ENCODE results near the gene GRIFIN. TPM values are rescaled to one million over a fixed set of nuclear protein-coding genes. Genes with fewer than 3 reads are reported as not detected.

GRIFIN gene
- total RNA-seq, 2 donors from 2014 or later = not detected

DNA sequence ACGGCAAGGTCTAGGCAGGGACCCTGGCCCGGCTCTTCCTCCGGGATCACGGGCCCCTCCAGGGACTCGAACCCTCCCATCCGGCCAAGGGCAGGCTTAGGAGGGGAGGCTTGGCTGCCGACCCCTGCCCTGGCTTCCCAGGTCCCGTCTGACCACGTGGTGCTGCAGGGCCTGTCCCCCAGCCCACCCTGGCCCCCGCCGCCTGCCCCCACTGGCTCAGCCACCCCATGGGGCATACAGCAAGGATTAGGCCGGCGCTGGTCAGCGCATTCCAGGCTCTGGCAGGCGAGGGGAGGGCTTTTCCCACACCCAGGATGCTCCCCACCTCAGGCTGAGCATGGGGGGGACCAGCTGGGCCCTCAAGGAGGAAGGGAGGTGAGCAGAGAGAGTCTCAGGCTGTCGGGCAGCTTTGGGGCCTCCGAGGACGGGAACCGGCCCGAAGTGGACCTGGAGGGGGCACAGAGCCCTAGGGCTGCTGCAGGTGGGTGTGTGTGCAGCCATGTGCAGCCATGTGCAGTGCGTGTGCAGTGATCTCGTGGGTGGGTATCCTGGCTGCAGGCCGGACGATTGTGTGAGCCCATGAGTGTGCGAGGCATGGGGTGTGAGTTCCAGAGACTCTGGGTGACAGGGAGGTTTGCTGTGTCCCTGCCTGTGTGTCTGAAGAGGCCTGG is 713 bp upstream of the GRIFIN start:
- DNase-seq (ENCODE audit: low spot score) = no peak
- Histone ChIP-seq H3K27me3 (replicated peaks; ENCODE audit: insufficient read depth) (no peaks in the 10 kb centered on the region), H3K4me3 (no peak overlapping the region), H3K9me3 (no peaks in the 10 kb centered on the region), H3K27ac (no peak overlapping the region), H3K36me3 (no peaks in the 10 kb centered on the region), H3K4me1 (replicated peaks) (peaks cover 11% of the 10 kb centered on the region)
- 88% methylated on average over 25 of the region's 25 CpGs for WGBS
- TF ChIP-seq POLR2AphosphoS5 (IDR thresholded peaks at IDR 0.05) (no peak), POLR2A (IDR thresholded peaks at IDR 0.05) (no peak)
- TF ChIP-seq, protein P1, sequence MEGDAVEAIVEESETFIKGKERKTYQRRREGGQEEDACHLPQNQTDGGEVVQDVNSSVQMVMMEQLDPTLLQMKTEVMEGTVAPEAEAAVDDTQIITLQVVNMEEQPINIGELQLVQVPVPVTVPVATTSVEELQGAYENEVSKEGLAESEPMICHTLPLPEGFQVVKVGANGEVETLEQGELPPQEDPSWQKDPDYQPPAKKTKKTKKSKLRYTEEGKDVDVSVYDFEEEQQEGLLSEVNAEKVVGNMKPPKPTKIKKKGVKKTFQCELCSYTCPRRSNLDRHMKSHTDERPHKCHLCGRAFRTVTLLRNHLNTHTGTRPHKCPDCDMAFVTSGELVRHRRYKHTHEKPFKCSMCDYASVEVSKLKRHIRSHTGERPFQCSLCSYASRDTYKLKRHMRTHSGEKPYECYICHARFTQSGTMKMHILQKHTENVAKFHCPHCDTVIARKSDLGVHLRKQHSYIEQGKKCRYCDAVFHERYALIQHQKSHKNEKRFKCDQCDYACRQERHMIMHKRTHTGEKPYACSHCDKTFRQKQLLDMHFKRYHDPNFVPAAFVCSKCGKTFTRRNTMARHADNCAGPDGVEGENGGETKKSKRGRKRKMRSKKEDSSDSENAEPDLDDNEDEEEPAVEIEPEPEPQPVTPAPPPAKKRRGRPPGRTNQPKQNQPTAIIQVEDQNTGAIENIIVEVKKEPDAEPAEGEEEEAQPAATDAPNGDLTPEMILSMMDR (IDR thresholded peaks at IDR 0.05) = no peak
- intact Hi-C loops (cut with DNase I) = no loop called here

DNA sequence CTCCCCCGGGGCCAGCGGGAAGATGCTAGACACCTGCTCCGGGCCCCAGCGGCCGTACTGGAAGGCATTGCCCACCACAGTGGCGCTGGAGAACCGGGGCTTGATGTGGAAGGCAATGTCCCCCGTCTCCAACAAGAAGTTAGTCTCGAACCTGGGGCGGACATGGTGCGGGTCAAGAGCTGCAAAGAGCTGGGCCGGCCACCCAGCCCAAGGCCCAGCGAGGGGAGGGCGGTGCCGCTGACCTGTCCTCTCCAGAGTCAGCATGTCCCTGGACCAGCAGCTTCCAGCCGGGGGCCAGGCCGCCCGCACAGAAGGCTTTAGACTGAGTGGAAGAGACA is 551 bp downstream of the GRIFIN start:
- H3K4me3 ChIP-seq = no peak overlapping the region
- no peaks in the 10 kb centered on the region for H3K27me3 ChIP-seq (replicated peaks; ENCODE audit: insufficient read depth)
- TF ChIP-seq, protein P1 (IDR thresholded peaks at IDR 0.05) = no peak
- TF ChIP-seq POLR2AphosphoS5 (IDR thresholded peaks at IDR 0.05) = no peak
- no peak for TF ChIP-seq POLR2A (IDR thresholded peaks at IDR 0.05)
- H3K9me3 ChIP-seq = no peaks in the 10 kb centered on the region
- 95% methylated on average over 18 of the region's 18 CpGs for WGBS
- intact Hi-C loops (cut with DNase I) = no loop called here
- H3K36me3 ChIP-seq = no peaks in the 10 kb centered on the region
- no peak for DNase-seq (ENCODE audit: low spot score)
- peaks cover 11% of the 10 kb centered on the region for H3K4me1 ChIP-seq (replicated peaks)
- no peak overlapping the region for H3K27ac ChIP-seq

DNA sequence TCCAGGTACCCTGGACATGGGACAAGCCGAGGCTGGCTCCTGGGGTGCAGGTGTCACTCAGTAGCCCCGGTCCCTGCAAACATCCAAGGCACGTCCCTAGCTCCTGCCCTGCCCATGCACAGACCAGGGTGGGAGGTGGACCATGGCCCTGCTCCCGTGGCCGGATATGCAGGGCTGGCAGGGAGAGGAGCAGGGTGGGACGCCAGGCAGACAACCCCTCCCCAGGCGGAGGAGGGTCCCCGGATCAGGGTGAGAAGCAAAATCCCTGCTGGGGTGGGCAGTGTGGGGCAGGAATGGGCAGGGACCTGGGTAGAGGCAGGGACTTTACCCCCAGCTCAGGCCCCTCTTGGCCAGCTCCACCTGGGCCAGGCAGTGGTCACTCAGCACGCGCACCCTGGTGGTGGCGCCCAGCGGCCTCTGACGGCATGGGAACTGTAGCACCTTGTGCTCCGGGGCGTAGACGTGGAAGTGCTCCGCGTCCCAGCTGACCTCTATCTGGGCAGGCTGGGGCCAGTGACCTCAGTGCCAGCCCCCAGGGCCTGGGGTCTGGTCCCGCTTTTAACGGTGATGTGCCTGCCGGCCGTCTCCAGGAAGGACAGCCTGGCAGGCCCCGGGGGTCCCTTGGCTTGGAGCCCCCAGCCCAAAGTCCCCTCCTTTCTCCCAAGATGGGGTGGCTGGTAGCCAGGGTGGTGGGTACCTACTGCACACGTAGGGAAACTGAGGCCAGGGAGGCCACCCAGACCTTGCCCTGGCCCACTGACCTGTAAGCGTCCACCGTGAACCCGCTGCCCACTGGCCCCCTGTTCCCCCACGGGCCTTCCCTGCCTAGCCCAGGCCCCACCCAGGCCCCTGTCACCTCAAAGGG is 1.2 kb downstream of the GRIFIN start:
- H3K4me1 ChIP-seq (replicated peaks) = peaks cover 11% of the 10 kb centered on the region
- TF ChIP-seq, protein P1 (IDR thresholded peaks at IDR 0.05) = no peak
- TF ChIP-seq POLR2AphosphoS5 (IDR thresholded peaks at IDR 0.05) (no peak), POLR2A (IDR thresholded peaks at IDR 0.05) (no peak)
- no peaks in the 10 kb centered on the region for H3K9me3 ChIP-seq
- intact Hi-C loops (cut with DNase I) = no loop called here
- H3K36me3 ChIP-seq = no peaks in the 10 kb centered on the region
- WGBS = 92% methylated on average over 22 of the region's 28 CpGs
- no peaks in the 10 kb centered on the region for H3K27me3 ChIP-seq (replicated peaks; ENCODE audit: insufficient read depth)
- no peak overlapping the region for H3K27ac ChIP-seq
- DNase-seq (ENCODE audit: low spot score) = no peak
- no peak overlapping the region for H3K4me3 ChIP-seq

DNA sequence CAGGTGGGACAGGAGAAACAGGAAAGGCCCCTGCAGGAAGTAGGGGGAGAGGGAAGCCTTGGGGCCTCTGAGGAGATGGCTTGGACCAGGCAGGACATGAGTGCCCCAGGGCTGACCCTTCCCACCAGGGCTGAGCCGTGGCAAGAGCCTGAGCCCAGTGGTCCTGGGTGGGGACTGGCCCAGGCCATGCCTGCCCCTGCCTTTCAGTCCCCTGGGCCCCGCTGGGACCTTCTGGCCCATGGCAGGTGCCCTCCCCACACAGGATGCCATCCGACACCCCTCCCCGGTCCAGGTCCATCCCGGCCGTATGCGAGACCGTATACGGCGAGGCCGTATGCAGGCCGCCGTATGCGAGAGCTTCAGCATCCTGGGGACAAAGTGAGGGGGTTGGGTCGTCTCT is 2.0 kb downstream of the GRIFIN start:
- Histone ChIP-seq H3K4me3 (no peak overlapping the region), H3K27ac (no peak overlapping the region), H3K27me3 (replicated peaks; ENCODE audit: insufficient read depth) (no peaks in the 10 kb centered on the region), H3K9me3 (no peaks in the 10 kb centered on the region), H3K36me3 (no peaks in the 10 kb centered on the region), H3K4me1 (replicated peaks) (peaks cover 11% of the 10 kb centered on the region)
- TF ChIP-seq, protein P1 (IDR thresholded peaks at IDR 0.05) = no peak
- TF ChIP-seq POLR2A (IDR thresholded peaks at IDR 0.05) = no peak
- no peak for TF ChIP-seq POLR2AphosphoS5 (IDR thresholded peaks at IDR 0.05)
- intact Hi-C loops (cut with DNase I) = no loop called here
- 88% methylated on average over 15 of the region's 15 CpGs for WGBS
- no peak for DNase-seq (ENCODE audit: low spot score)
